GM21526 (cell line): Measurements from ENCODE around the gene MCCC1.
A peak's percentile ranks its signal among the peaks of the same experiment; 100 is the strongest.
"Not testable (repeated sequence)": the region's sequence is repeated elsewhere in the genome, so short reads cannot be mapped to it uniquely, and the experiment has no call there.

Experiments
- ATAC-seq: cut with Tn5 transposase; IDR thresholded peaks from one replicate; pipeline ENCODE4 v1.9.1; 2021; ENCODE audit warnings: moderate library complexity; ENCODE audit not compliant: unreplicated experiment, low FRiP score

MCCC1 gene

DNA sequence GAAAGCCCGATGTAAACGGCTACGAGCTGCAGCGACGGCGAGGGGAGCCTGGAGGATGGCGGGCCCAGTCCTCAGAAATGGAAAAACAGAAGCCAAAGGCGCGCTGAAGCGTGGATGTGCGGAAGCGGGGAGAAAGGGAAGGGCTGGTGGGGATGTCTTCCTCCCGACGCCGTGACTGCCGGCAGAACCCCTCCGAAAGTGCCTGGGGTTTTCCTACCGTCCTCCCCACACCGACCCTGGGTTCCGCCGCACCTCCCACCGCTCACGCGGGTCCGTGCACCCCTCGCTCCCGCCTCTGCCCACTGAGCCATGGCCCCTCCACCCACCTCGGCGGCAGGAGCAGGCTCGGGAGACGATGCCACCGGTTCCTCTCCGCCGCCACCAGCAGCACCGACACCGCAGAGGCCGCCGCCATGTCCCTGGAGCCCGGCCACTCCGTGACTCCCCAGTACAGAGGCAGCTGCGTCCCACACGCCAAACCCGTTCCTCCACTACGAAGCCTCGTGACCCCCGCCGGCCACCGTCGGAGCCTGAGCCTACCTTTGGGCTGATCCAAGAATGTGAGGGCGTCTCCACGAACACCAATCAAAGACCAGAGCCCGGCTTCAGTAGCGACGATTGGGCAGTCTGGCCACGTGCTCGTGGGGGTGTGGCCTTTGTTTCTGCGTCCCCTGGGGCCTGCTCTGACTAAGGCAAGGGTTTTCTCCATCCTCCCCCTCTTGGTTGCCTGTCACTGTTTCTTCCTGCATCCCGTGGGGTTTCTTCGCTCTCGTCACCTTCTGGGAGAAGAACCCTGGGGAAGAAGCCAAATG lies at the start of gene MCCC1:
Gene MCCC1, minus strand, starts transcription at position 471 of the 812 bp plus-strand sequence. Its CDS starts 56 bp downstream, at position 415.
- peak; percentile 99 for ATAC-seq

DNA sequence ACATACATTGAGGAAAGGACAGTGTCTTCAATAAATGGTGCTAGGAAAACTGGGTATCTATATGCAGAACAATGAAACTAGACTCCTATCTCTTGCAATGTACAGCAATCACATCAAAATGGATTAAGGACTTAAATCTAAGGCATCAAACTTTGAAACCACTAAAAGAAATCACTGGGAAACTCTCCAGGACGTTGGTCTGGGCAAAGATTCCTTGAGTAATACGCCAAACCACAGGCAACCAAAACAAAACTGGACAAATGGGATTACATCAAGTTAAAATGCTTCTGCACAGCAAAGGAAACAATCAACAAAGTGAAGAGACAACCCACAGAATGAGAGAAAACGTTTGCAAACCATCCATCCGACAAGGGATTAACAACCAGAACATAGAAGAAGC lies 48.8 kb upstream of the MCCC1 start:
- ATAC-seq = no peak

DNA sequence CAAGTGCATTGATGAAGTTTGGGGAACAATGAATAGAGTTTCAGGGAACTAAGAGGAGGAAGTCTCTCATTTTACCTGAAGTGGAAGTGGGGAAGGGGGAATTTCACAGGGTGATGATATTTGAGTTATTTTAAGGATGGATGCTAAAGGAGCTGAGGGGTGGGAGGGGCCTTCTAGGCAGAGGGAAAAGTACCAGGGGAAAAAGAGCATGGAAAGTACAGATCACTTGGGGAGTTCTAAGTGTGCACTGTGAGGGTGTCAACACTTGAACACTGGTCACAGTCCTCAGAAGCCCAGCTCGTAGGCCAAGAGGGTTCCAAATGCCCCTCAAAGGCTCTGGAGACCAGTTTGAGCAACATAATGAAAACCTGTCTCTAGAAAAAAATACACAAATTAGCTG lies 45.1 kb upstream of the MCCC1 start:
- ATAC-seq = no peak

DNA sequence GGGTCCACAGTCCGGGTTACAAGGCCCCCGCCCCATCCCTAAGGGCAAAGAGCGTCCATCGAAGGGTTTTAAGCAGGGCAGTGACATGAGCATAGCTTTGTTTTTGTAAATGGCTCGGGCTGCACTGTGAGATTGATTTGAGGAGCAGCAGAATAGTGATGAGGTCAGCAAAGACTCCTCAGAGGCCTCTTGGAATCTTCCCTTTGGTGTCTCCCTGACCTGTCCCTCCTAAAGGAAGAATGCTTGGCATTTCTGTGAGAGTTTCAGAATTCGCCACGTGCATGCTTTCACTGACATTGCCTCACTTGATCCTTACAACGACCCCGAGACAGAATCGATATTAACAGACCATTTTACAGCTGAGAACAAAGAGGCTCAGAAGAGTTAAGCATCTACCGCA lies 42.9 kb upstream of the MCCC1 start:
- ATAC-seq = no peak

DNA sequence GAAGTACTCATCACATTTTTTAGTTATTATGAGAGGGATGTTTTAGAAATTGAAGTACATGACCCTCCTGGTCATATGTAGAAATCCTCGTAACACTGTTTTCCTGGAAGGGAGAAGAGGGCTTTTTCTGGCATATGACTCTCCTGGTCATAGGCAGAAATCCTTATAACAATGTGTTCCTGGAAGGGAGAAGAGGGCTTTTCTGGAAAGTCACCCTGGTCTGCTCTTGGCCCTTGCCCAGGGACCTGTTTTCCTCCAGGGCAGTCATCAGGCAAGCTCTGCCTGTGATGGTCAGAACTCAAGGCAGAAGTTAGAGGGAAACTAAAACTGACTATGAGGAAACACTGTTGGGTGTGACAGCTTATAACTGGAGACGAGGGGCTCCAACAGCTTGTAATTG lies 35.5 kb upstream of the MCCC1 start:
- no peak for ATAC-seq

DNA sequence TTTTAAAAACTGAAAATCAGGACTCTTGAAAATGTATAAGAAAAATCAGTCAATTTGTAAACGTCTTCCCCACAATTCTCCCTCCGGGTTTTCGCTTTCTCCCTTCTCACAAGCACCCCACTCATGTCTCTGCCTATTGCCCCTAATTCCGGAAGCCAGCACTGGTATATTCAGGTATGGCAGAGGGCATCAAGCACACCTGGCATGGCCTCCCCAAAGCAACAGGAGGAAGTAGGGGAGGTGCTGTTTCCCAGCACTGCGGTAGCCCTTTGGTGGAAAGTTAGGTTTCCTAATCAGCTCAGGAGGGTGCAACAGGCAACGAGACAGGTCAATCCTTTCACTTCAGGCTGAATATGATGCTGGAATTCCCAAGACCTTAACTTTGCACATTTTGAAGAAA lies 33.1 kb upstream of the MCCC1 start:
- no peak for ATAC-seq

DNA sequence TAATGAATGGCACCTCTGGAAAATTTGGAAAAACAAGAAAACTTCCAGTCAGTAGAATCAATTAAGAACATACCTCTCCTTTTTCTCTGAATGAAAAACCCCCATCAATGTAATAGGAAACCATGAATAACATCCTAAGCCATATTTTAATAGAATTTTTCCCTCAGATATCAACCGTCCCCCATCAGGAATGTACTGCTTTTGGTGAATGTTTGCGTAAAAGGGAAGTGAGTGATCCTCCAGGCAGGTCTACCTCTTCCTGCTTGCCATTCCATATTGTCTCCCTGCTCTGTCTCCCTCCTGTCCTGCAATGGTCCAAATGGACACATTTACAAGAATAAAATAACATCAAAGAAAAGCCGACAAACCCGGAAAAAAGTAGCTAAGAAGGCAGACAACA lies 32.4 kb upstream of the MCCC1 start:
- ATAC-seq = no peak

DNA sequence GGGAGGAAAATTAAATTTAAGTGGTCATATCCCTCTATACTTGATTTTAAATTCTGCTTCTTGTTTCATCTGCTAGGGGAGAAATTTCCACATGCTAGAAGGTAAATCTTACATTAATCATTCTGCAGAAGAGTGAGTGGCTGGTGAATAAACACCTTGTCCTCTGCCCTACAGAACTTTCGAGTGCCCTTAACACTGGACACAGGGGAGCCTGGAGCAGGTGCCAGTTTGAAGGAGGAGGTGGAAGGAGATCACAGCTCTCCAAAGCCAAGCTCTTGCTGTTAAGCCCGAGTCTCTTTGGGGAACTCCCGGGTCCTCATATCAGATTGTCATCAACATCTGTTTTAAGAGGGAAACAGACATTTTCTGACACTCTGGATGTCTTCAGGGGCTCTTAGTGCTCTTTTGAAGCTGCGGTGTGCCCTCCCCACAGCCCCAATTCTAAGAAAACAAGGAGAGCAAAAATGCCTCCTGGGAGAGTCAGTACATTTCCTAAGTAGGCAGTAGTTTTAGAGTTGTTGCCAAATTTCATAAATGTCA lies 32.0 kb upstream of the MCCC1 start:
- ATAC-seq = no peak

DNA sequence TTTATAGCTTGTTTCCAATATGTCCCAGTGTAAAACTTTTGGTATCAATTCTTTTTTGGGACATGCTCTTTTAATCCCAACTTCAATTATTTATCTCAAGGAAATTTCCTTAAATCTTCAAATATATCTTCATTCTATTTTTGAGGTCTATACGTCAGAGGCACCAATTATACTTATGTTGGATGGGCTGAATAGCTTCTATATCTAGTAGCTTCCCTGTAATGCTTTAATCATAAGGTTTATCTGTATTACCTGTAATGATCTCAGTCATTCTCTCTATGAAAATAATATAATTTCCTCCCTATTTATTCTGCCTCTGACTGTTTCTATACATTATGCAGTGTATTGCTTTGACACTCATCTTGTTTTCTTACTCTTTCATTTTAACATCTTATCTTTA lies 29.9 kb upstream of the MCCC1 start:
- ATAC-seq = no peak

DNA sequence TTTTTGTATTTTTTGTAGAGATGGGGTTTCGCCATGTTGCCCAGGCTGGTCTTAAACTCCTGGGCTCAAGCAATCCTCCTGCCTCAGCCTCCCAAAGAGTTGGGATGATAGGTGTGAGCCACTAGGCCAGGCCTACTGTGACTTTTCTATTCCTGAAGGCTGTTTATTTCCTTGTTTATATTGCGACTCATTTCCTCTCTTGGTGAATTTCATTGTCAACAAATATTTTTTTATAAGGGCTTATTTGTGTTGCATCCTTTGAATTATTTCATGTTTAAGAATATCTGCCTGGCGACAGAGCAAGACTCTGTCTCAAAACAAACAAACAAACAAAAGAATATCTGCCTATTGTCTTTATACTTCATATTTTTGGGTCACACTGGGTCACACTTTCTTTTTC lies 29.4 kb upstream of the MCCC1 start:
- ATAC-seq = no peak

DNA sequence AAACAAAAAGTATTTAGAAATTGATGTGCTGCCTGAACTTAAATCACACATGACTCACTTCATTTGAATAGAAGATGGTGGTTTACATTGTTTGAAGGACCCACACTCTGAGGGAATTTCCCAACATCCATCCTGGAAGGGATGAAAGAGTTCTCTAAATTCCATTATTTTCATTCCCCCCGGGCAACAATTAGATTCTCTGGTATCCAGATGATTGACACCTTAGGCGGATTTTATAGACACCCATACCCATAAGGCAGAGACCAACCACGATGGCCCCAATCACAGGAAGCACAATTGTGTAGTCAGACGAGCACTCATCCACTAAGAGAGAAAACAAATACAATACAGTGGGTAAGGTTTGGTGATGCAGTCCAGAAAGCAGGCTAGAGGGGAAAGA lies 24.6 kb upstream of the MCCC1 start:
- ATAC-seq = no peak

DNA sequence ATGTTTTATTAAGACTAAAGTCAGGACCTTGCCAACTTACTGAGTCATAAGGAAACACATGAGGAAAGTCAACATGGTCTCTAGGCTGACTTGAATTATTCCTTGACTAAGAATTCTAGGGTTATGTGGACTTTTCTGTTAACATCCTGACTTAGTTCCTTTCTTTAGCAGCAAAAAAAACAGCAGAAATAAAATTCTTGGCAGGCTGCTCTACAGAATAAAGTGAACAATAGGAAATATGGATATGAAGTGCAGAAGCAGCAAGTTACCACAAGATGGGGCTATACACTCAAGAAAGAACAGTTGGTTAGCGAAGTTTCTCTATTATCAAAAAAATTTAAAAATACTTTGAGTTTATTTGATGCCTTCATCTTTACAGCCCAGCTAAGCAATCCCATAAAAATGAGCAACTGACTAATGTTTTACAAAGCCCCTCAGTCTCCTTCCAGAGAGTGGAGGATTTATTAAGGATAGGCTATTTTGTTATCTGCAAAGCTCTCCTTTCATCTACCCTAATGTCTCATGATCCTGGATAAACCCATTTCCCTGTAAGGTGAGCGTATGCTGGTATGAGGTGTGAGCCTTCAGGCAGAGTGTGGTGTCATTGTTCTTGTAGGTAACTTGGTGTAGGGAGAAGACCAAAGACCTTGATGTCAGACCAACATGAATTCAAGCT lies 23.1 kb upstream of the MCCC1 start:
- ATAC-seq = no peak

DNA sequence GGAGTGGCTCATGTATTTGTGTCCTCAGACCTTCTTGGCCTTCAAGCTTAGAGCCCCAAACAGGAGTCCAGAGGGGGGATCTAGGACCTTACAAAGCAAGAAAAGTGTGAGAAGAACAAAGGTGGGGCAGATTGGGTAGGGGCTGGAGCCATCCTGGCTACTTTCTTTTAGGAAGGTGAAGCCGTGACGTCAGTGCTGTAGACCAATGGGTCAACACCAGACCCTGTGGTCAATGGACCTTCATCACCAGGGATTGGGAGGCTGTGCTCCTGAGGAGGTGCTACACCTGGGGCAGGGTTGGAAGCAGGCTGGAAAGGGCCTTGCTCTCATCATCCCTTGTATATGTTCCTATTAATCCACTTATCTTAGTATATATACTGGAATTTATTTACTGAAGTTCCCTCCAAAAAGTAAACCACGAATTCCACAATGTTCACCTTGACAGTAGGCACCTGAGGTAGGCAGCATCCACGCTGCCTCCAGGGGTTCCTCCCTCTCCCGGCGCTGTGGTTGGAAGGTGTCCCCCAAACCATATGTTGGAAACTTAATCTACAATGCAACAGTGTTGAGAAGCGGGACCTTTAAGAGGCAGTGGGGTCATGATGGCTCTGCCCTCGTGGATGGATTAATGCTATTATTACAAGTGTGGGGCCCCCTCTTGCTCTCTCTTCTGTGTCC lies 21.4 kb upstream of the MCCC1 start:
- ATAC-seq = no peak

DNA sequence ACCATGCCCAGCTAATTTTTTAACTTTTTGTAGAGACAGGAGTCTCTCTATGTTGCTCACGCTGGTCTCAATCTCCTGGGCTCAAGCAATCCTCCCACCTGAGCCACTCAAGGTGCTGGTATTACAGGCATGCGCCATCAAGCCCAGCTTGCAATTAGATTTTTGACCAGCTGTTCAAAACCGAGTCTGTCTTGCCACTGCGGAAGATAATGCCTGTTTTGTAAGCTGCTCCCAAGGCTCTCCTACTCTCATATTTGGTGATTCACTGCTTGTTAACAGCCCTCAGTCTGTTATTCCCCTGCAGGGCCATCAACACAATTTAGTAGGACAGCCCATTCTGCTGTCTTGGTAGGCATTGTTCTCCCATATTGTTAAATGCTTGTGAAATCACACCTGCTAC lies 17.8 kb upstream of the MCCC1 start:
- no peak for ATAC-seq

DNA sequence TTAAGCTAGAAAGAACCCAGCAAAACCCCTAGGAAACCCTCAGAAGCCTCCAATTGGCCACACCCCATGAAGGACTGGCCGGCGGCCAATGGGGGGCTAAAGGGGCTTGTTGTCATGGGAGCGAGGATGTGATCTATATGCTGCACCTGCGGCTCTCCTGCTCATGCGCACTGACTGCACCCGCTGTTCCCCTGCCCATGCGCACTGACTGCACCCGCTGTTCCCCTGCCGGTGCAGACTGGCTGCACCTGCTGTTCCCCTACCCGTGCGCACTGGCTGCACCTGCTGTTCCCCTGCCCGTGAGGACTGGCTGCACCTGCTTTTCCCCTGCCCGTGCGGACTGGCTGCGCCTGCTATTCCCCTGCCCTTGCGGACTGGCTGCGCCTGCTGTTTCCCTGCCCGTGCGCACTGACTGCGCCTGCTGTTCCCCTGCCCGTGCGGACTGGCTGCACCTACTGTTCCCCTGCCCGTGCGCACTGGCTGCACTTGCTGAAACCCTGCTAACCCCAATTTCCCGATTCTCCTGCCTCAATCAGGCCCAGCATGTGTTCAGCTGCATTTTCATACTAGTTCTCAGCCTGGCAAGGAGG lies 16.8 kb upstream of the MCCC1 start:
- peak; percentile 75 for ATAC-seq

DNA sequence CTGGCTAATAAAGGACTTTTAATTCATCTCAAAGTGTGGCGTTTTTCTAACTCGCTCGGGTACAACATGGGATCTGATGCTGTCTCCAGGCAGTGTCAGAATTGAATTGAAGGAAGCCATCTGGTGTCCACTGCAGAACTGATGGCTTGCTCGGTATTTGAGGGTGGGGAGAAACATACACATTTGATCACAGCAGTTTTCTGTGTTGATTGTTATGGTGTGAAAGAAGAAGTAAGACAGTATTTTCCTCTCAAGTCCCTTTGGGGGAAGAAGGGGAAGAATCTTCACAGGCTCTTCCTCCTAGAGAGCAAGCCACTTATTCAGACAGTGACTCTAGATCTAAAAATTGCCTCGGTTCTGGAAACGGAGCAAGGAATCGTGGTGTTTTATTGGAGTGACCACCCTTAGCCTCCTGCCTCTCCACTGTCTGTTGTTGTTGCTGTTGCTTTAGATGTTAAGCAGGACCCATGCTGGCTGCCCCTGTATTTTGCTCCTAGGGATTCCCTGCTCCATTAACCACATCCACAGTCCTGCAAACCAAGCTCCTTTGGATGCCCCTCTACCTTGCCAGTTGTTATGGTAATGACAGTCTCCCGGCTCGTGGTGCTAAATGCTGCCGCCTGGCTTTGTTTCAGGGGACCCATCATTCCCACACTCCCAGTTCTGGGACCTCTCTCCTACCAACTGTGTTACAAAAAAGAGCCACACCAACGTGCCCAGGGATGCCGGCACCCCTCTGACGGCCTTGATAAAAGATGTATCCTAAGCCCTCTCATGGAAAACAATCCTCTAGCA lies 15.3 kb upstream of the MCCC1 start:
- no peak for ATAC-seq

DNA sequence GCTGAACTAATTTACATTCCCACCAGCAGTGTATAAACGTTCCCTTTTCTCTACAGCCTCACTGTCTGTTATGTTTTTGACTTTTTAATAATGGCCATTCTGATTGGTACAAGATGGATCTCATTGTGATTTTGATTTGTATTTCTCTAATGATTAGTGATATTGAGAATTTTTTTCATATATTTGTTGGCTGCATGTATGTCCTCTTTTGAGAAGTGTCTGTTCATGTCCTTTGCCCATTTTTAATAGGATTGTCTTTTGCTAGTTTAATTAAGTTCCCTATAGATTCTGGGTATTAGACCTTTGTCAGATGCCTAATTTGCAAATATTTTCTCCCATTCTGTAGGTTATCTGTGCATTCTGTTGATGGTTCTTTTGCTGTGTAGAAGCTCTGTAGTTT lies 10.6 kb upstream of the MCCC1 start:
- ATAC-seq = not testable (repeated sequence)

DNA sequence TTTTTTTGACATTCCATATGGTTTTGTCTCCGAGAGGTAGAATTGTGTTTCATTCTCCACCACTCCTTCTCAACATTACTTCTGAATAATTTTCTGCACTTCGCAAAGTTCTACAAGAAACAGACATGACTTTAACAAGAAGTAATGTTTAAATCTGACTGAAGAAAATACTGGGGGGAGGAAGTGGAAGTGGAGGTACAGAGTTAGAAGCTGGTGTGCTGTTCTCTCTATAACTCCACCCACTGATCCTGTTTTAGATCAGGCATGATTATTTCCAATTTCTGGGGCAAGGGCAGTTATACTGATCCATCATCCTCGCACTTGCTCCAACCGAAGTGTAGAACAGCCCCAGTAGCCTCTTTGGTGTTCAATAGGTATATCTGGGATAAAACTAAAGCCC lies 9.2 kb upstream of the MCCC1 start:
- ATAC-seq = no peak

DNA sequence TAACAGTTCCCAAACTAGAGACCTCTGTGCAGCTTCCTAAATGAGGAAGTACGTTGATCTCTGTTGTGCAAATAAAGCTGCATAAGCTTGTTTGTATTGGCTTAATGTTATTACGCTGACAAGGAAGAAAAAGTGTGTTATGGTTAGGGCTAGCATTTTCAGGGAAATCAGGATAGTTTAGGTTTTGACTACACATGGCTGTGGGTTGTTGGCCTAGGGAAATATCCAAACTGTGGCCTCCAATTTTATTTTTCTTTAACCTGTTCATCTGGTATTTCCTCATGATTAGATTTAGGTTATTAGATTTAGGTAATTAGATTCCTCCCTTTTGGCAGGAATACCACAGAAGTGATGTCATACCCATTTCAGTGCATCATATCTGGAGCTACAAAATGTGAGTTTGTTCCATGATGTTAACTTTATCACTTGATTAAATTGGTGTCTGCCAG lies 8.7 kb upstream of the MCCC1 start:
- no peak for ATAC-seq

DNA sequence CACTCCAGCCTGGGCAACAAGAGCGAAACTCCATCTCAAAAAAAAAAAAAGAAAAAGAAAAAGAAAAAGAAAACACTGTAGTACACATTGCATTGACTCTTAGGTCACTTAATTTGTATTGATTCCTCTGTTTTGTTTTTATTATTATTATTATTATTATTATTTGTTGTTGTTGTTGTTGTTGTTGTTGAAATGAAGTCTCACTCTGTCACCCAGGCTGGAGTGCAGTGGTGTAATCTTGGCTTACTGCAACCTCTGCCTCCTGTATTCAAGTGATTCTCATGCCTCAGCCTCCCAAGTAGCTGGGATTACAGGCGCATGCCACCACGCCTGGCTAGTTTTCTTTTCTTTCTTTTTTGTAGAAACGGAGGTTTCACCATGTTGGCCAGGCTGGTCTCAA lies 8.1 kb upstream of the MCCC1 start:
- ATAC-seq = not testable (repeated sequence)
